ENCODE data around the gene SLIT1.

Gene SLIT1

GRCh38 chr10:96996275-96996965 lies 189.3 kb downstream of the SLIT1 start:
- no peak for DNase-seq

- DNase-seq, result no peak
Measured at GRCh38 chr10:96995851-96996250, 189.9 kb downstream of the SLIT1 start.

GRCh38 chr10:96992721-96993120 lies 193.0 kb downstream of the SLIT1 start:
- no peak for DNase-seq

- DNase-seq, result no peak
Measured at GRCh38 chr10:96991313-96991841, 194.4 kb downstream of the SLIT1 start.

- no peak for DNase-seq
Measured at GRCh38 chr10:96988426-96988825, 197.3 kb downstream of the SLIT1 start.

GRCh38 chr10:96987842-96988175 lies 197.9 kb downstream of the SLIT1 start:
- no peak for DNase-seq

GRCh38 chr10:96987141-96987841 lies 198.5 kb downstream of the SLIT1 start:
- no peak for DNase-seq

GRCh38 chr10:96986200-96986856 lies 199.4 kb downstream of the SLIT1 start:
- no peak for DNase-seq

- no peak for DNase-seq
Measured at GRCh38 chr10:96984541-96985131, 201.1 kb downstream of the SLIT1 start.

- no peak for DNase-seq
Measured at GRCh38 chr10:96982149-96982930, 203.4 kb downstream of the SLIT1 start.

GRCh38 chr10:96978621-96979154 lies 207.1 kb downstream of the SLIT1 start:
- no peak for DNase-seq

- DNase-seq, result no peak
Measured at GRCh38 chr10:96975136-96975535, 210.6 kb downstream of the SLIT1 start.

- DNase-seq, result no peak
Measured at GRCh38 chr10:96973809-96974747, 211.7 kb downstream of the SLIT1 start.

- DNase-seq, result no peak
Measured at GRCh38 chr10:96972264-96972663, 213.5 kb downstream of the SLIT1 start.

- no peak for DNase-seq
Measured at GRCh38 chr10:96971324-96971723, 214.4 kb downstream of the SLIT1 start.

GRCh38 chr10:96968682-96969423 lies 216.9 kb downstream of the SLIT1 start:
- DNase-seq, result no peak

- DNase-seq, result no peak
Measured at GRCh38 chr10:96967847-96968246, 217.9 kb downstream of the SLIT1 start.

GRCh38 chr10:96964131-96964530 lies 221.6 kb downstream of the SLIT1 start:
- no peak for DNase-seq

- DNase-seq, result no peak
Measured at GRCh38 chr10:96960872-96961271, 224.9 kb downstream of the SLIT1 start.

GRCh38 chr10:96959733-96960132 lies 226.0 kb downstream of the SLIT1 start:
- DNase-seq, result no peak

GRCh38 chr10:96958071-96958470 lies 227.7 kb downstream of the SLIT1 start:
- no peak for DNase-seq
